Endometrium (tissue), 2 donors: ENCODE results near the gene USP17L29.
A peak's percentile ranks its signal among the peaks of the same experiment; 100 is the strongest.
"Not testable (repeated sequence)": the region's sequence is repeated elsewhere in the genome, so short reads cannot be mapped to it uniquely, and the experiment has no call there.

Experiments used
- FAIRE-seq: peaks from 2 replicates; lab custom pipeline; 2012; peaks lifted over from hg19 to GRCh38; lab: Jason Lieb, UNC
- donor health status: control.
- donor health status: control.

Gene USP17L29

GRCh38 chr4:9353338-9353737 is at the start of gene USP17L29:
Gene USP17L29 (plus strand): TSS chr4:9353638. CDS start chr4:9353638, 0 bp downstream.
- FAIRE-seq: not testable (repeated sequence)

- FAIRE-seq: not testable (repeated sequence)
These were observed 29.2 kb upstream of the USP17L29 start for GRCh38 chr4:9324191-9324590.

DNA sequence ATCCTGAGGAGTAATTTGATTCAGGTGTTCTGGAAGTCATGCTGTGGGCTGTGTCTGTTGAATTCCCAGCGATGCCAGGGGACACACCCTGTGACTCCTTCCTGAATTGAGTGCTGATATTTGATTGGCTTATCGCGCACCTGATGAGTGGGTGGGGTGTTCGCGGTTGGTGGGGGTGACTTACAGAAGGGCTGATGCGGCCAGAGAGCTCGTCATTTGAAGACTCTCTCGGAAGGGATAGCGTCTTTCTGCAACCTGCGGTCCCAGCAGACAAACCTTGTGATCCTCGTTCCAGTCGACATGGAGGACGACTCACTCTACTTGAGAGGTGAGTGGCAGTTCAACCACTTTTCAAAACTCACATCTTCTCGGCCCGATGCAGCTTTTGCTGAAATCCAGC is 28.6 kb upstream of the USP17L29 start, which contains the start of gene USP17L24:
Gene USP17L24, plus strand, starts transcription at position 301 of the 400 bp plus-strand sequence. Its CDS starts 0 bp downstream, at position 301.
- FAIRE-seq: not testable (repeated sequence)

DNA sequence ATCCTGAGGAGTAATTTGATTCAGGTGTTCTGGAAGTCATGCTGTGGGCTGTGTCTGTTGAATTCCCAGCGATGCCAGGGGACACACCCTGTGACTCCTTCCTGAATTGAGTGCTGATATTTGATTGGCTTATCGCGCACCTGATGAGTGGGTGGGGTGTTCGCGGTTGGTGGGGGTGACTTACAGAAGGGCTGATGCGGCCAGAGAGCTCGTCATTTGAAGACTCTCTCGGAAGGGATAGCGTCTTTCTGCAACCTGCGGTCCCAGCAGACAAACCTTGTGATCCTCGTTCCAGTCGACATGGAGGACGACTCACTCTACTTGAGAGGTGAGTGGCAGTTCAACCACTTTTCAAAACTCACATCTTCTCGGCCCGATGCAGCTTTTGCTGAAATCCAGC is 23.8 kb upstream of the USP17L29 start, which contains the start of gene USP17L25:
Gene USP17L25, plus strand, starts transcription at position 301 of the 400 bp plus-strand sequence. Its CDS starts 0 bp downstream, at position 301.
- FAIRE-seq: not testable (repeated sequence)

DNA sequence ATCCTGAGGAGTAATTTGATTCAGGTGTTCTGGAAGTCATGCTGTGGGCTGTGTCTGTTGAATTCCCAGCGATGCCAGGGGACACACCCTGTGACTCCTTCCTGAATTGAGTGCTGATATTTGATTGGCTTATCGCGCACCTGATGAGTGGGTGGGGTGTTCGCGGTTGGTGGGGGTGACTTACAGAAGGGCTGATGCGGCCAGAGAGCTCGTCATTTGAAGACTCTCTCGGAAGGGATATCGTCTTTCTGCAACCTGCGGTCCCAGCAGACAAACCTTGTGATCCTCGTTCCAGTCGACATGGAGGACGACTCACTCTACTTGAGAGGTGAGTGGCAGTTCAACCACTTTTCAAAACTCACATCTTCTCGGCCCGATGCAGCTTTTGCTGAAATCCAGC is 19.1 kb upstream of the USP17L29 start, which contains the start of gene USP17L26:
Gene USP17L26, plus strand, starts transcription at position 301 of the 400 bp plus-strand sequence. Its CDS starts 0 bp downstream, at position 301.
- FAIRE-seq: not testable (repeated sequence)

- not testable (repeated sequence) for FAIRE-seq
These were observed 14.3 kb upstream of the USP17L29 start, which contains the start of gene USP17L5 for GRCh38 chr4:9339103-9339502. Gene USP17L5 (plus strand): TSS chr4:9339403. CDS start chr4:9339403, 0 bp downstream.

GRCh38 chr4:9343848-9344247 is 9.6 kb upstream of the USP17L29 start, which contains the start of gene USP17L27:
Gene USP17L27 (plus strand): TSS chr4:9344148. CDS start chr4:9344148, 0 bp downstream.
- FAIRE-seq: not testable (repeated sequence)

DNA sequence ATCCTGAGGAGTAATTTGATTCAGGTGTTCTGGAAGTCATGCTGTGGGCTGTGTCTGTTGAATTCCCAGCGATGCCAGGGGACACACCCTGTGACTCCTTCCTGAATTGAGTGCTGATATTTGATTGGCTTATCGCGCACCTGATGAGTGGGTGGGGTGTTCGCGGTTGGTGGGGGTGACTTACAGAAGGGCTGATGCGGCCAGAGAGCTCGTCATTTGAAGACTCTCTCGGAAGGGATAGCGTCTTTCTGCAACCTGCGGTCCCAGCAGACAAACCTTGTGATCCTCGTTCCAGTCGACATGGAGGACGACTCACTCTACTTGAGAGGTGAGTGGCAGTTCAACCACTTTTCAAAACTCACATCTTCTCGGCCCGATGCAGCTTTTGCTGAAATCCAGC is 4.8 kb upstream of the USP17L29 start, which contains the start of gene USP17L28:
Gene USP17L28, plus strand, starts transcription at position 301 of the 400 bp plus-strand sequence. Its CDS starts 0 bp downstream, at position 301.
- not testable (repeated sequence) for FAIRE-seq

GRCh38 chr4:9350866-9351265 is 2.6 kb upstream of the USP17L29 start:
- not testable (repeated sequence) for FAIRE-seq

- not testable (repeated sequence) for FAIRE-seq
These were observed 9.4 kb downstream of the USP17L29 start, which contains the start of gene USP17L30 for GRCh38 chr4:9362829-9363228. Gene USP17L30 (plus strand): TSS chr4:9363129. CDS start chr4:9363129, 0 bp downstream.

DNA sequence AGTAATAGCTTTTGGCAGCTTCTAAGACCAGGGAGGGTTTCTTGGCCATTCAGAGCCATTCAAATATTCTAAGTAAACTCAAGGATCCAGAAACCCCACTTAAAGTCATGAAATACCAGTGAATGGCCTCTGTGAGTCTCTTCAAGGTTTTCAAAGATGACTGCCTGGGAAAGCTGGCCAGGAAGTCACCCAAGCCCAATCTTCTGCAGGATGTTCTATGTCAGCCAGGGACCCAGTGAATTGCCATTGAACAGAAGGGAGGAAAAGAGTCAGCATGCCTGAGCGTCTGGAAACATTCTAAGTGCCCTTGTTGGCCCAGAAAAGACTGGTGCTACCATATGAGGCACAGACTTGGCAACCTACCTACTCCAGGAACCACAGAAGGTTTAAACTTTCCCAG is 26.4 kb downstream of the USP17L29 start:
- FAIRE-seq: not testable (repeated sequence)

DNA sequence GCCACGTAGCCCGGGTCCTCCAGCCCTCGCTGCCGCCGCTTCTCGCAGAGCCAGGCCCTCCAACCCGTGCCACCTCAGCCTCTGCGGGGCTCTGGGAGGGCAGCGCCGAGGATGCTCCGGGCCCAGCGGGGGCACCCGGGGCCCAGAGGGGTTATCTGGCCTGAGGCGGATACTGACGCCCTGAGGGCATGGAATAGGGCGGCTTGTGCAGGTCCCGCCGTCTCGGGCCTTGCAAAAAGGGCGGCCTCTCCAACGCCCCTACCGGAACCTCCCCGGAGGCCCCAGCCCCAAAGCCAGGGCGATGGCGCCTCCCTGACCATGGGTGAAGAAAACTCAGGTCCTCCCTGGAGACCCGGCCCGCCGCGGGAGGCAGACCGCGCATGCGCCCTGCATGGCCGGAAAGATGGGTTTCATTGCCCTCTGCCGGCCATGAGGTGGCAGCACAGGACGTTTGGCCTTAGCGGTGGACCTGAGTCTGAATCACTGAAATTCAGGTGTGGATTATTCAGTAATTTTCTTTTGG is 27.6 kb downstream of the USP17L29 start:
- peak; percentile 54 for FAIRE-seq

- no peak for FAIRE-seq
These were observed 30.7 kb downstream of the USP17L29 start for GRCh38 chr4:9384126-9384525.

DNA sequence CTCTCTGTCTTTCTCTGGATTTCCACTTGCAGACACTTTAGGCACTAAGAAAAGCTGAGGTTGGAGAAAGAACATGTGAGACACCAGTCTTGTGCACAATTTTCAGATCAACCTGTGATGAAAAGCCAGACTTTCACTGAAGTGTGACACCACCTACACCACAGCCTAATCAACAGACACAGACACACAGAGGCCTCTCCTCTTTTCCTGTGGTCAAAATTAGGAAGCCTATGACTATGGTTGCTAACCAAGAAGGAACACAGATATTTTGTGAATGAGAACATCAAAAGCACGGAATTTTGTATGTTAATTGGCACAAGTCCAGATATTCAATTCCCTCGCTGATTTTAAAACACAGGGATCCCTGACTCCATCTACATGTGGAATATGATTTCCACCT is 35.6 kb downstream of the USP17L29 start:
- FAIRE-seq: not testable (repeated sequence)
